PC-3 (cell line): Measurements from ENCODE around the gene CDHR3. TPM values are rescaled to one million over a fixed set of nuclear protein-coding genes. Genes with fewer than 3 reads are reported as not detected.

Source experiments
- ATAC-seq: fragments of 200-7000 bp; cut with Tn5 transposase; 2 replicates; pipeline ENCODE4 v1.9.1; 2020; ENCODE audit warnings: mild to moderate bottlenecking, moderate library complexity
- BruUV-seq: library from RNA; stranded (reverse); fragments of 400-500 nt; replicated peaks from 2 replicates; lab custom pipeline; 2021; lab: Mats Ljungman, UMichigan
- CTCF ChIA-PET: fragments of 300-600 bp; sonication (Branson Sonifier 250); formaldehyde crosslinking; loops from one replicate; lab custom pipeline; 2022; ENCODE audit warnings: antibody characterized with exemption; lab: Charles Lee
- POLR2A ChIA-PET: fragments of 300-600 bp; sonication (Branson Sonifier 250); formaldehyde crosslinking; loops from one replicate; lab custom pipeline; 2022; ENCODE audit warnings: antibody characterized with exemption; ENCODE audit not compliant: unreplicated experiment; lab: Charles Lee
- DNase-seq: peaks from one replicate; pipeline ENCODE4 v3.0.0-alpha.2; 2015
- H2AFZ ChIP-seq: fragments of 300-600 bp; sonication (generic); 2 replicates; pipeline ENCODE4 v1.6.0; 2016; ENCODE audit warnings: antibody characterized with exemption, low read length
- H3F3A ChIP-seq: fragments of 300-600 bp; sonication (generic); one replicate; pipeline ENCODE4 v1.6.0; 2017; ENCODE audit warnings: antibody characterized with exemption, low read length, control low read depth, mild to moderate bottlenecking; ENCODE audit not compliant: unreplicated experiment
- H3K27ac ChIP-seq: fragments of 300-600 bp; sonication (generic); 2 replicates; pipeline ENCODE4 v1.5.1; 2016; ENCODE audit warnings: mild to moderate bottlenecking, low read length
- H3K27me3 ChIP-seq: fragments of 300-600 bp; sonication (generic); 2 replicates; pipeline ENCODE4 v1.6.1; 2016; ENCODE audit warnings: low read length, mixed read lengths
- H3K36me3 ChIP-seq: fragments of 300-600 bp; sonication (generic); 2 replicates; pipeline ENCODE4 v1.6.1; 2016; ENCODE audit warnings: low read depth, mixed run types, low read length, mixed read lengths
- H3K4me1 ChIP-seq: fragments of 300-600 bp; sonication (generic); 2 replicates; pipeline ENCODE4 v1.5.1; 2016; ENCODE audit warnings: low read length; ENCODE audit not compliant: insufficient read depth
- H3K4me2 ChIP-seq: fragments of 300-600 bp; sonication (generic); 2 replicates; pipeline ENCODE4 v1.6.0; 2016; ENCODE audit warnings: low read length
- H3K4me3 ChIP-seq: fragments of 300-600 bp; sonication (generic); 2 replicates; pipeline ENCODE4 v1.5.1; 2016; ENCODE audit warnings: mild to moderate bottlenecking, low read length, mixed read lengths
- H3K79me2 ChIP-seq: fragments of 300-600 bp; sonication (generic); 2 replicates; pipeline ENCODE4 v1.6.1; 2017; ENCODE audit warnings: low read length, mixed read lengths
- H3K9ac ChIP-seq: fragments of 300-600 bp; sonication (generic); 2 replicates; pipeline ENCODE4 v1.6.0; 2016; ENCODE audit warnings: mild to moderate bottlenecking, low read length
- H3K9me2 ChIP-seq: fragments of 300-600 bp; sonication (generic); replicated peaks from 2 replicates; pipeline ENCODE4 v1.6.1; 2016; ENCODE audit warnings: mixed run types, low read length, mixed read lengths
- H3K9me3 ChIP-seq: fragments of 300-600 bp; sonication (generic); 2 replicates; pipeline ENCODE4 v1.6.1; 2016; ENCODE audit warnings: low read length, mixed read lengths
- H4K20me1 ChIP-seq: fragments of 300-600 bp; sonication (generic); 2 replicates; pipeline ENCODE4 v1.6.1; 2016; ENCODE audit warnings: low read length, mixed read lengths
- CTCF ChIP-seq: fragments of 300-600 bp; sonication (generic); conservative IDR thresholded peaks from 2 replicates; pipeline ENCODE4 v1.5.1; 2017; ENCODE audit warnings: antibody characterized with exemption, low read depth, mild to moderate bottlenecking, low read length
- EZH2 ChIP-seq: fragments of 300-600 bp; sonication (generic); IDR thresholded peaks from one replicate; pipeline ENCODE4 v1.6.1; 2017; ENCODE audit warnings: antibody characterized with exemption, mild to moderate bottlenecking, low read length; ENCODE audit not compliant: unreplicated experiment
- EZH2phosphoT487 ChIP-seq: fragments of 300-600 bp; sonication (generic); IDR thresholded peaks from 2 replicates; pipeline ENCODE4 v1.6.1; 2018; ENCODE audit warnings: mild to moderate bottlenecking, antibody characterized with exemption, low read length, borderline replicate concordance
- intact Hi-C: fragments of 100-400 bp; cut with micrococcal nuclease; formaldehyde crosslinking; loops from 2 replicates; pipeline ENCODE4 v1.9.0; 2023
- total RNA-seq: library from RNA; depleted of rRNA; stranded (reverse); fragments of >200 nt; gene quantifications from 2 replicates; pipeline ENCODE4 v1.2.3, GENCODE V29; 2014

The CDHR3 gene
- total RNA-seq, 1 experiment from 2014 or later: 9.8 TPM

- ChIA-PET CTCF (no interaction called here), POLR2A (no interaction called here)
- Histone ChIP-seq H3K9ac (no peak overlapping the region), H3K4me3 (no peak overlapping the region), H2AFZ (no peak overlapping the region), H3K36me3 (no peaks in the 10 kb centered on the region), H3K4me2 (no peak overlapping the region), H4K20me1 (no peaks in the 10 kb centered on the region), H3K9me3 (no peaks in the 10 kb centered on the region), H3K79me2 (no peaks in the 10 kb centered on the region), H3K27me3 (no peaks in the 10 kb centered on the region), H3K9me2 (no peaks in the 10 kb centered on the region), H3F3A (peaks cover 6% of the 10 kb centered on the region), H3K27ac (no peak overlapping the region), H3K4me1 (peaks cover 76% of the 10 kb centered on the region)
- ATAC-seq: no peak
- no peak for DNase-seq
- BruUV-seq: no TSS peak
- intact Hi-C loops: no loop called here
- TF ChIP-seq CTCF: no peak
- no peak for TF ChIP-seq EZH2
- no peak for TF ChIP-seq EZH2phosphoT487
Measured at GRCh38 chr7:106067678-106068077, 104.6 kb downstream of the CDHR3 start.

- no TSS peak for BruUV-seq
- CTCF ChIA-PET: no interaction called here
- intact Hi-C loops: no loop called here
Measured at GRCh38 chr7:106068538-106068961, 105.5 kb downstream of the CDHR3 start.

More at GRCh38 chr7:106068538-106068961, 105.5 kb downstream of the CDHR3 start:
- Histone ChIP-seq H3F3A (peaks cover 6% of the 10 kb centered on the region), H3K4me1 (peaks cover 68% of the 10 kb centered on the region), H3K4me3 (no peak overlapping the region), H3K9me2 (no peaks in the 10 kb centered on the region), H2AFZ (no peak overlapping the region), H3K27me3 (no peaks in the 10 kb centered on the region), H4K20me1 (no peaks in the 10 kb centered on the region), H3K4me2 (no peak overlapping the region), H3K79me2 (no peaks in the 10 kb centered on the region), H3K36me3 (no peaks in the 10 kb centered on the region), H3K9ac (no peak overlapping the region), H3K9me3 (no peaks in the 10 kb centered on the region), H3K27ac (no peak overlapping the region)
- no peak for TF ChIP-seq EZH2phosphoT487
- TF ChIP-seq CTCF: no peak
- TF ChIP-seq EZH2: no peak
- DNase-seq (no peak), ATAC-seq (no peak)
- POLR2A ChIA-PET: no interaction called here
